ENCODE measurements around the gene SPDEF. TPM values are rescaled to one million over a fixed set of nuclear protein-coding genes. Genes with fewer than 3 reads are reported as not detected.

Gene SPDEF
- total RNA-seq, 2 experiments from 2014 or later: 0.34 to 0.54 TPM

- Histone ChIP-seq H3K79me2 (ENCODE audit: insufficient read depth, low read depth, low read length) (no peaks in the 10 kb centered on the region), H3K27ac (ENCODE audit: low read depth, low read length, poor library complexity, severe bottlenecking) (no peak overlapping the region), H4K20me1 (ENCODE audit: insufficient read depth, low read length) (no peaks in the 10 kb centered on the region), H2AFZ (ENCODE audit: low read length) (no peak overlapping the region), H3K36me3 (ENCODE audit: insufficient read depth, low read length) (no peaks in the 10 kb centered on the region), H3K4me3 (ENCODE audit: low read depth, low read length, poor library complexity, severe bottlenecking) (no peak overlapping the region), H3K9me2 (ENCODE audit: insufficient read depth, low read length) (no peaks in the 10 kb centered on the region), H3K4me1 (ENCODE audit: insufficient read depth, low read length, poor library complexity, severe bottlenecking) (no peaks in the 10 kb centered on the region), H3K4me2 (ENCODE audit: low read length) (no peak overlapping the region), H3K9me3 (ENCODE audit: low read length) (no peaks in the 10 kb centered on the region)
- no TSS peak for BruUV-seq (replicated peaks)
- intact Hi-C loops (cut with micrococcal nuclease; ENCODE audit: unreplicated experiment): no loop called here
- ChIA-PET CTCF (ENCODE audit: unreplicated experiment) (no interaction called here), POLR2A (interaction anchor here (0.6 kb wide), 1 partner anchor 1298 kb away, joined by 3 read pairs; no protein-coding TSS in a partner anchor)
- TF ChIP-seq EZH2phosphoT487 (IDR thresholded peaks at IDR 0.05; ENCODE audit: borderline replicate concordance, low read depth, low read length): no peak
- DNase-seq (ENCODE audit: low spot score): no peak
Measured at GRCh38 chr6:34562861-34563512, 6.9 kb upstream of the SPDEF start.

DNA sequence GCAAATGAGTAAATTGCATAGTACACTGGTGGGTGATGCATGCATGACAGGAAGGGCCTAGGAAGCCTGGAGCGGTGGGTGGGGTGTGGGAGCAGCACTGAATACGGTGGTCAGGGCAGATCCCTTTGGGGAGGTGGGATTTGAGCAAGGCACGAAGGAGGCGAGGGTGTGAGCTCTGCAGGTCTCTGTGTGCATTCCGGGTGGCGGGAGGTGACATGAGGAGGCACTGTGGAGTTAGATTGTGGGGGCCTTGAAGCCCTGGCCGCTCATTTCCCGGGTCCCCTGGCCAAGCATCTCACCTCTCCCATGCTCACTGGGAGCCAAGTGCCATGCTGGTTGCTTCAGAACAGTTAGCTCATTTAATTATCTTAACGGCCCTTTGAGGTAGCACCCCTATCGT lies 6.2 kb upstream of the SPDEF start:
- no TSS peak for BruUV-seq (replicated peaks)
- intact Hi-C loops (cut with micrococcal nuclease; ENCODE audit: unreplicated experiment): no loop called here
- Histone ChIP-seq H3K9me2 (ENCODE audit: insufficient read depth, low read length) (no peaks in the 10 kb centered on the region), H2AFZ (ENCODE audit: low read length) (no peak overlapping the region), H3K4me2 (ENCODE audit: low read length) (no peak overlapping the region), H3K4me1 (ENCODE audit: insufficient read depth, low read length, poor library complexity, severe bottlenecking) (no peaks in the 10 kb centered on the region), H3K4me3 (ENCODE audit: low read depth, low read length, poor library complexity, severe bottlenecking) (no peak overlapping the region), H3K9me3 (ENCODE audit: low read length) (no peaks in the 10 kb centered on the region), H4K20me1 (ENCODE audit: insufficient read depth, low read length) (no peaks in the 10 kb centered on the region), H3K36me3 (ENCODE audit: insufficient read depth, low read length) (no peaks in the 10 kb centered on the region), H3K79me2 (ENCODE audit: insufficient read depth, low read depth, low read length) (no peaks in the 10 kb centered on the region), H3K27ac (ENCODE audit: low read depth, low read length, poor library complexity, severe bottlenecking) (no peak overlapping the region)
- TF ChIP-seq EZH2phosphoT487 (IDR thresholded peaks at IDR 0.05; ENCODE audit: borderline replicate concordance, low read depth, low read length): no peak
- POLR2A ChIA-PET: no interaction called here
- DNase-seq (ENCODE audit: low spot score): no peak
- CTCF ChIA-PET (ENCODE audit: unreplicated experiment): no interaction called here

DNA sequence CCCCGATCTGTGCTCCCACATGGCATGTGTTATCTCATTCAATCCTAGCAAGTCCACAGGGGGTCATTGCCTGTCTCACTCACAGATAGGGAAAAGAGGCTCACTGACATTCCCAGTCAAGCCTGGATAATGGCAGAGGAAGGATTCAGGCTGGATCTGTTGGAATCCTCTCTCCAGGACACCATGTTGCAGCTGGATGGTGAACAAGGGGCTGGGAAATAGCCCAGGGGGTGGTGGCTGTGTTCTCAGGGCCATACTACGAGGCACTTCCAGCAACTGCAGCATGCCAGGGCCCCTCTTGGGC lies 5.0 kb upstream of the SPDEF start:
- H3K9me2 ChIP-seq (ENCODE audit: insufficient read depth, low read length): no peaks in the 10 kb centered on the region
- H3K27ac ChIP-seq (ENCODE audit: low read depth, low read length, poor library complexity, severe bottlenecking): no peak overlapping the region
- no peaks in the 10 kb centered on the region for H3K79me2 ChIP-seq (ENCODE audit: insufficient read depth, low read depth, low read length)
- intact Hi-C loops (cut with micrococcal nuclease; ENCODE audit: unreplicated experiment): loop anchor here (2.0 kb wide), 1 partner anchor 100 kb away; no protein-coding TSS in a partner anchor
- CTCF ChIA-PET (ENCODE audit: unreplicated experiment): no interaction called here
- no peak for DNase-seq (ENCODE audit: low spot score)
- no TSS peak for BruUV-seq (replicated peaks)
- no peak overlapping the region for H3K4me3 ChIP-seq (ENCODE audit: low read depth, low read length, poor library complexity, severe bottlenecking)
- H3K4me1 ChIP-seq (ENCODE audit: insufficient read depth, low read length, poor library complexity, severe bottlenecking): no peaks in the 10 kb centered on the region
- TF ChIP-seq CTCF (conservative IDR thresholded peaks at IDR 0.05; ENCODE audit: low read length) (0 out of 2 replicates have a peak, but pooled peaks have one; percentile 3), EZH2phosphoT487 (IDR thresholded peaks at IDR 0.05; ENCODE audit: borderline replicate concordance, low read depth, low read length) (no peak)
- H4K20me1 ChIP-seq (ENCODE audit: insufficient read depth, low read length): no peaks in the 10 kb centered on the region
- H2AFZ ChIP-seq (ENCODE audit: low read length): no peak overlapping the region
- POLR2A ChIA-PET: interaction anchor here (0.6 kb wide), 1 partner anchor 77 kb away, joined by 3 read pairs; no protein-coding TSS in a partner anchor
- no peaks in the 10 kb centered on the region for H3K36me3 ChIP-seq (ENCODE audit: insufficient read depth, low read length)
- H3K4me2 ChIP-seq (ENCODE audit: low read length): no peak overlapping the region
- H3K9me3 ChIP-seq (ENCODE audit: low read length): no peaks in the 10 kb centered on the region
